Hepatic stellate cell (primary cell): Measurements from ENCODE around the gene PDIK1L.
A peak's percentile ranks its signal among the peaks of the same experiment; 100 is the strongest.

Experiments used
- DNase-seq: peaks from one replicate; pipeline ENCODE4 v3.0.0; 2011; ENCODE audit warnings: low spot score

PDIK1L gene

GRCh38 chr1:26122988-26123973 lies 11.7 kb downstream of the PDIK1L start:
- no peak for DNase-seq

GRCh38 chr1:26124418-26125331 lies 13.1 kb downstream of the PDIK1L start:
- no peak for DNase-seq

DNA sequence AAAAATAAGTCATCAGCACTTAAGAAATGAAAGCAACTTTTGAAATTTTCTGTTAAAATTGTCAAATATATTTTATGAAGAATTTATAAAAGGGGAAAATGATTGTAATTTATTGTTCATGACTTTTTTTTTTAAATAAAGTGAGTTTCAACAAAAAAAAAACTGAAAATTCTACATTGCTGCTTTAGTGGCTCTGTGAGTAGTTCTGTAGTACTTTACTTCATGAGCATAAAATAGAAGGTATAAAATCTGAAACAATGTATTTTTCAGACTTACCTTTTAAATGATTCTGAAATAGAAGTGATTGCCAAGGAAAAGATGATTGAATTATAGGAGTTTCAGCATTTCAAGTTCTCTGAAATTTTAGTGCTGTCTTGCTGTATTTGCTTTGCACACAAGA lies 13.8 kb downstream of the PDIK1L start:
- no peak for DNase-seq

DNA sequence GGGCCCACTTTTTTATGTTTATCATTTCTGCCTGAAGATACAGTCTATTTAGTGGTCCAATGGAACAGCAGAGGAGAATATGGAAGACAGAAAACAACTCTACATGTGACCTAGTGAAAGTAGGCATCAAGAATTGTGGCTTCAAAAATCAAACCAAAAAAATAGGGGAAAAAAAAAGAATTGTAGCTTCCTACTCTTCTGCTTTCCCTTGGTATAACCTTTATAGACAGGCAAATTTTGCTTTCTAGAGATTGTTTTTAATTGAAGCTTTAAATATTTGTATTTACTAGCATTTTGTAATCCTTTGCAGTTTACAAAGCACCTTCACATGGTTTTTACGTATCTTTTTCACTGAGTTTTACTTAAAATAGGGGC lies 14.3 kb downstream of the PDIK1L start:
- DNase-seq, result no peak

- no peak for DNase-seq
These were observed 14.9 kb downstream of the PDIK1L start for GRCh38 chr1:26126321-26127084.

- DNase-seq, result no peak
These were observed 15.9 kb downstream of the PDIK1L start for GRCh38 chr1:26127235-26128163.

- DNase-seq, result no peak
These were observed 18.2 kb downstream of the PDIK1L start for GRCh38 chr1:26129778-26130177.

GRCh38 chr1:26130695-26131094 lies 19.1 kb downstream of the PDIK1L start:
- no peak for DNase-seq

GRCh38 chr1:26132128-26132833 lies 20.7 kb downstream of the PDIK1L start:
- no peak for DNase-seq

GRCh38 chr1:26132834-26133167 lies 21.2 kb downstream of the PDIK1L start:
- DNase-seq, result no peak

- no peak for DNase-seq
These were observed 22.8 kb downstream of the PDIK1L start for GRCh38 chr1:26134466-26134865.

DNA sequence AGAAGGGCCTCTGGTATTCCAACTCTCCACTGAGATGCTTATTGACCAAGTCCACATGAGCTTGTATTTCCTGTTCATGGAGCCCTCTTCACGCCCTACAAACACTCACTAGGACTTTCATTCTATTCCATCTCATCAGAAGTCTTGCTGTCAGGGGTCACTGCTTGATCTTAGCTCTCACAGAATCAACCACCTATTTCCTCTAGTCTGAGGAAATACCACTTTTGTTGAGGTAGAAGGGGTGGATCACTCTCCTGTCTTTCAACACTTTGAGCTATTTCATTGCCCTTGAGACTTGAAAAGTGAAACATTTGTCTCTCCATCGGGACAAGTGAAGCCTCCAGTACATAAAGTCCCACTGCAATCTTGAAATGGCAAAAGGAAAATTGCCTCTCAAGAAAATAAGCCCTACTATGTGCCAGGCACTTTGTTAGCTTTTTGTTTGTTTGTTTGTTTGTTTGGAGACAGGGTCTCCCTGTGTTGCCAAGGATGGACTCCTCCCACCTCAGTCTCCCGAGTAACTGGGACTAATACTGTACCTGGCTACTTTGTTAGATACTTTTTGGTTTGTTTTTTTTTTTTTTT lies 27.4 kb downstream of the PDIK1L start:
- DNase-seq, result no peak

- DNase-seq, result no peak
These were observed 30.5 kb downstream of the PDIK1L start for GRCh38 chr1:26142159-26142558.

GRCh38 chr1:26145041-26145959 lies 33.7 kb downstream of the PDIK1L start:
- DNase-seq, result peak; percentile 64

DNA sequence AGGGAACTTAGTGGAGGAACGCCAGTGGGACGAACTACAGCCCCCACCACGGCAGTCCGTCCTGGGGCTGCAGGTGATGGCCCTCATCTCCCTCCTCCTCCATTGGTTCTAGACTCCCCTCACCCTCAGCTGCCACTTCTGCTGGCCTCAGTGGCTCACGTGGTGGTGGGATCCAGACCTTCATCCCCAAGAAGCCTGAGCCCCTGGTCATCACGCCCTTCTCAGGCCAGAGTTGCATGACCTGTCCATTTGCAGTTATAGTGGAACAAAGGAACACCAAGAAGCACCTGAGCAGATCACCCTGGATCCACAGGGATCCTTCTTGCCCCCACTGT lies 34.3 kb downstream of the PDIK1L start:
- DNase-seq, result no peak

DNA sequence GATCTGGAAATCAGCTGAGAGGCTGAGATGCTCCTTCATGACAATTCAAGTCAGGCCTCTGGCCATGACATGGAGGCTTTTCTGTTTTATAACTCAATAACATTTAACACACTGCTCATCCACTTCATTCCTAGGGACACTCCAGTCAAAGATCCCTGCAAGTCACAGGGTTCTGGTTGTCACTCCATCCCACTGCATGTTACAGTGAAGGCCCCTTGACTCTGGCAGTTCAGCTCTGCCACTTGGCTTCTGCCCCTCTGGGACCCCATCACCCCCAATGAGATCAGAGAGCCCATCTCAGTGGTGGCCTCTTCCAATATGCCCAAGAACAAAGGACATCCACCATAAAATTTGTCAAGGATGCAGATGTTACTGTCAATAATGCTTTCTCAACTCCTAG lies 37.3 kb downstream of the PDIK1L start:
- no peak for DNase-seq

GRCh38 chr1:26153966-26154532 lies 42.4 kb downstream of the PDIK1L start:
- DNase-seq, result no peak

GRCh38 chr1:26154750-26155149 lies 43.1 kb downstream of the PDIK1L start:
- no peak for DNase-seq
